Esophagus muscularis mucosa (tissue), 4 donors: ENCODE results near the gene ULBP3.

Experiments used
- CTCF ChIP-seq, 3 experiments: fragments of 200-600 bp in 2 of 3; fragments of 450-650 bp in 1 of 3; sonication (generic) in 2 of 3; IDR thresholded peaks; one replicate each; pipeline ENCODE4 v1.5.1; 2017 to 2019; ENCODE audit warnings: antibody characterized with exemption in 3 of 3, mild to moderate bottlenecking in 2 of 3, moderate library complexity in 1 of 3
- EP300 ChIP-seq: sonication (generic); formaldehyde crosslinking; IDR thresholded peaks from one replicate; pipeline ENCODE4 v1.6.1; 2017; ENCODE audit warnings: antibody characterized with exemption
- POLR2A ChIP-seq: fragments of 450-650 bp; IDR thresholded peaks from one replicate; pipeline ENCODE4 v1.6.1; 2017; ENCODE audit warnings: antibody characterized with exemption, moderate library complexity, mild to moderate bottlenecking, low read depth
- POLR2AphosphoS5 ChIP-seq, 2 donors: sonication (generic); formaldehyde crosslinking; IDR thresholded peaks; one replicate each; pipeline ENCODE4 v1.6.1; 2017; ENCODE audit warnings: antibody characterized with exemption in 2 of 2

DNA sequence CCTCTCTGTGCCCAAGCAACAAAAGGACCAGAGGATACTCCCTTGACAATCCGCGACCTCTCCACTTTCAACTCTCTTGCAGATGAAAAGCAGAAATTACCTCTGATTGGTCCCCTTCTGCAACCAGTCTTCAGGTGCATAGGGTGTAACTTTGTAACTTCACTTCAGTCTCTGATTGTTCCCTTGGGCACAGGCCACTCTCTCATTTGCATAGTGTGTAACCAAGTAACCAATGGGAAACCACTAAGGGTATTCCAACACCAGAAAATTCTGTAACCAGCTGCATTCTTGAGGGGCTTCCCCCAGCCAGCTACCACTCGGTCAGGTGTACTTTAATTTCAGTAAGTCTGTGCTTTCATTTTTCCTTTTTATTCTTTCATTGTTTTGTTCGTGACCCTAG is 39.2 kb downstream of the ULBP3 start:
- no peak for TF ChIP-seq POLR2A
- TF ChIP-seq CTCF (IDR thresholded peaks at IDR 0.05) = no peak
- no peak for TF ChIP-seq POLR2AphosphoS5 (IDR thresholded peaks at IDR 0.05)
- no peak for TF ChIP-seq EP300
